HTR-8/SVneo (cell line): ENCODE data around the gene RASL12.
"Not testable (repeated sequence)": the region's sequence is repeated elsewhere in the genome, so short reads cannot be mapped to it uniquely, and the experiment has no call there.

ENCODE experiments used
- DNase-seq: peaks from one replicate; pipeline ENCODE4 v3.0.0; 2011; ENCODE audit warnings: low spot score, mixed read lengths; ENCODE audit not compliant: insufficient read length
- FAIRE-seq: peaks from 2 replicates; lab custom pipeline; 2011; peaks lifted over from hg19 to GRCh38; lab: Jason Lieb, UNC

RASL12 gene

GRCh38 chr15:65034719-65035118, 33.1 kb downstream of the RASL12 start:
- no peak for FAIRE-seq

GRCh38 chr15:65033659-65034269, 34.0 kb downstream of the RASL12 start:
- no peak for DNase-seq
- no peak for FAIRE-seq

More at GRCh38 chr15:65034719-65035118, 33.1 kb downstream of the RASL12 start:
- no peak for DNase-seq

- FAIRE-seq (peak; percentile 92), DNase-seq (peak; percentile 65)
These were observed 34.8 kb downstream of the RASL12 start for GRCh38 chr15:65032801-65033537.

GRCh38 chr15:65029736-65030208, 38.0 kb downstream of the RASL12 start:
- DNase-seq (no peak), FAIRE-seq (no peak)

GRCh38 chr15:65028921-65029735, 38.7 kb downstream of the RASL12 start, which contains the start of gene MTFMT:
Gene MTFMT (minus strand): TSS chr15:65029639. CDS start chr15:65029613, 26 bp downstream.
- no peak for FAIRE-seq
- DNase-seq, result peak; percentile 97

GRCh38 chr15:65028338-65028737, 39.5 kb downstream of the RASL12 start:
- FAIRE-seq (no peak), DNase-seq (no peak)

- DNase-seq (no peak), FAIRE-seq (no peak)
These were observed 40.2 kb downstream of the RASL12 start for GRCh38 chr15:65027593-65027992.

- DNase-seq, result no peak
- no peak for FAIRE-seq
These were observed 41.0 kb downstream of the RASL12 start for GRCh38 chr15:65026756-65027155.

GRCh38 chr15:65021488-65021887, 46.3 kb downstream of the RASL12 start:
- no peak for FAIRE-seq
- no peak for DNase-seq

- DNase-seq (no peak), FAIRE-seq (no peak)
These were observed 47.4 kb downstream of the RASL12 start for GRCh38 chr15:65020419-65020818.

GRCh38 chr15:65011198-65011597, 56.6 kb downstream of the RASL12 start:
- DNase-seq, FAIRE-seq: not testable (repeated sequence)

- no peak for FAIRE-seq
These were observed 58.8 kb downstream of the RASL12 start for GRCh38 chr15:65008983-65009382.

GRCh38 chr15:65006876-65007275, 60.9 kb downstream of the RASL12 start:
- FAIRE-seq (no peak), DNase-seq (no peak)

More at GRCh38 chr15:65008983-65009382, 58.8 kb downstream of the RASL12 start:
- DNase-seq, result no peak

GRCh38 chr15:65004993-65005392, 62.8 kb downstream of the RASL12 start:
- DNase-seq, result no peak
- no peak for FAIRE-seq
